Neural cell (in vitro differentiated cells): ENCODE results near the gene CCDC33.

Experiments used
- EP300 ChIP-seq: fragments of 450-650 bp; conservative IDR thresholded peaks from 2 replicates; pipeline ENCODE4 v1.6.1; 2014; ENCODE audit warnings: antibody characterized with exemption, mild to moderate bottlenecking, moderate library complexity; ENCODE audit not compliant: poor library complexity, severe bottlenecking
- SMC3 ChIP-seq: fragments of 450-650 bp; conservative IDR thresholded peaks from 2 replicates; pipeline ENCODE4 v1.6.1; 2014; ENCODE audit warnings: antibody characterized with exemption, mild to moderate bottlenecking, moderate library complexity; ENCODE audit not compliant: poor library complexity
- TF ChIP-seq, protein P1 (sequence below): fragments of 450-650 bp; IDR thresholded peaks from 2 replicates; pipeline ENCODE4 v1.5.1; 2014; ENCODE audit warnings: antibody characterized with exemption, mild to moderate bottlenecking, moderate library complexity; ENCODE audit not compliant: poor library complexity, severe bottlenecking

DNA sequence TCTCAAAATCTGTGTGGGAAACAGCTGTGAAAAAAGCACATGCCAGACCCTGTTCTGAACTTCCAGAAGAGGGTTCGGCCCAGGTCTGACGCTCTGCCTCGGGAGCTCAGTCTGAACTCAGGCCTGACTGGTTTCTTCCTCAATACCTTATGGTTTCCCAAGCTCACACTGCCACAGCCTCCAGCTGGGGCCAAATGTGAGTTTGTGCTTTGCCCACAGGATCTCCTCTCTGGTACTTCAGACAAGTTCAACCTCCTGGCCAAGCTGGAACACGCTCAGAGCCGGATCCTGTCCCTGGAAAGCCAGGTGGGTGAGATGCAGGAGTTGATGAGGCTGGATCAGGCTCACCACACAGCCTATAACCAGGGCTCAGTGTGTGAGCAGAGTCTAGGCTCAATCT lies 97.5 kb downstream of the CCDC33 start:
- TF ChIP-seq SMC3: no peak
- TF ChIP-seq, protein P1, sequence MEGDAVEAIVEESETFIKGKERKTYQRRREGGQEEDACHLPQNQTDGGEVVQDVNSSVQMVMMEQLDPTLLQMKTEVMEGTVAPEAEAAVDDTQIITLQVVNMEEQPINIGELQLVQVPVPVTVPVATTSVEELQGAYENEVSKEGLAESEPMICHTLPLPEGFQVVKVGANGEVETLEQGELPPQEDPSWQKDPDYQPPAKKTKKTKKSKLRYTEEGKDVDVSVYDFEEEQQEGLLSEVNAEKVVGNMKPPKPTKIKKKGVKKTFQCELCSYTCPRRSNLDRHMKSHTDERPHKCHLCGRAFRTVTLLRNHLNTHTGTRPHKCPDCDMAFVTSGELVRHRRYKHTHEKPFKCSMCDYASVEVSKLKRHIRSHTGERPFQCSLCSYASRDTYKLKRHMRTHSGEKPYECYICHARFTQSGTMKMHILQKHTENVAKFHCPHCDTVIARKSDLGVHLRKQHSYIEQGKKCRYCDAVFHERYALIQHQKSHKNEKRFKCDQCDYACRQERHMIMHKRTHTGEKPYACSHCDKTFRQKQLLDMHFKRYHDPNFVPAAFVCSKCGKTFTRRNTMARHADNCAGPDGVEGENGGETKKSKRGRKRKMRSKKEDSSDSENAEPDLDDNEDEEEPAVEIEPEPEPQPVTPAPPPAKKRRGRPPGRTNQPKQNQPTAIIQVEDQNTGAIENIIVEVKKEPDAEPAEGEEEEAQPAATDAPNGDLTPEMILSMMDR: no peak
- TF ChIP-seq EP300: no peak
